Gastroesophageal sphincter (tissue), 3 donors: ENCODE results near the gene RAB26.
"Not testable (repeated sequence)": the region's sequence is repeated elsewhere in the genome, so short reads cannot be mapped to it uniquely, and the experiment has no call there.

Source experiments
- POLR2A ChIP-seq, 2 donors: fragments of 450-650 bp; IDR thresholded peaks; one replicate each; pipeline ENCODE4 v1.6.1; 2017; ENCODE audit warnings: antibody characterized with exemption in 2 of 2, mild to moderate bottlenecking in 2 of 2, moderate library complexity in 1 of 2
- POLR2AphosphoS5 ChIP-seq: sonication (generic); formaldehyde crosslinking; IDR thresholded peaks from one replicate; pipeline ENCODE4 v1.6.1; 2017; ENCODE audit warnings: antibody characterized with exemption
- TF ChIP-seq, protein P1 (sequence below), 4 experiments: fragments of 200-600 bp in 2 of 4; fragments of 450-650 bp in 2 of 4; sonication (generic) in 1 of 4; IDR thresholded peaks; one replicate each; pipeline ENCODE4 v1.5.1; 2017 to 2019; ENCODE audit warnings: antibody characterized with exemption in 4 of 4, mild to moderate bottlenecking in 2 of 4, moderate library complexity in 2 of 4

DNA sequence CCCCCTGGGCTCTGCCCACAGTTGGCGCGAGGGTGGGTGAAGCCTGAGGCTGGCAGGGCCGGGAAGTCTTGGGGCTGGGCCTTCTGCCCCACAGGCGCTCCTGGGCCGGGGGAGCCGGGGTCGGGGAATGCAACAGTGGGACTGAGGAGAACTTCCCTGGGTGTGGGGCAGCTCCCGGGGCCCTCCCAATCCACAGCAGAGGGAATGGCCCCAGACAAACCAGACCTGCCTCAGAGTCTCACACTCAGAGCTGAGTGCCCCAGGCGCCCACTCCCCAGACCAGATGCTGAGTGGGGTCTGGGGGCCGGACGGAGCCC, 24.1 kb upstream of the RAB26 start:
- TF ChIP-seq POLR2A (IDR thresholded peaks at IDR 0.05); POLR2AphosphoS5: not testable (repeated sequence)
- TF ChIP-seq, protein P1, sequence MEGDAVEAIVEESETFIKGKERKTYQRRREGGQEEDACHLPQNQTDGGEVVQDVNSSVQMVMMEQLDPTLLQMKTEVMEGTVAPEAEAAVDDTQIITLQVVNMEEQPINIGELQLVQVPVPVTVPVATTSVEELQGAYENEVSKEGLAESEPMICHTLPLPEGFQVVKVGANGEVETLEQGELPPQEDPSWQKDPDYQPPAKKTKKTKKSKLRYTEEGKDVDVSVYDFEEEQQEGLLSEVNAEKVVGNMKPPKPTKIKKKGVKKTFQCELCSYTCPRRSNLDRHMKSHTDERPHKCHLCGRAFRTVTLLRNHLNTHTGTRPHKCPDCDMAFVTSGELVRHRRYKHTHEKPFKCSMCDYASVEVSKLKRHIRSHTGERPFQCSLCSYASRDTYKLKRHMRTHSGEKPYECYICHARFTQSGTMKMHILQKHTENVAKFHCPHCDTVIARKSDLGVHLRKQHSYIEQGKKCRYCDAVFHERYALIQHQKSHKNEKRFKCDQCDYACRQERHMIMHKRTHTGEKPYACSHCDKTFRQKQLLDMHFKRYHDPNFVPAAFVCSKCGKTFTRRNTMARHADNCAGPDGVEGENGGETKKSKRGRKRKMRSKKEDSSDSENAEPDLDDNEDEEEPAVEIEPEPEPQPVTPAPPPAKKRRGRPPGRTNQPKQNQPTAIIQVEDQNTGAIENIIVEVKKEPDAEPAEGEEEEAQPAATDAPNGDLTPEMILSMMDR (IDR thresholded peaks at IDR 0.05): peak in 1 of 4 experiments; percentile 8
